Mucosa of descending colon (tissue), 3 donors: ENCODE data around the gene MTUS2. TPM values are rescaled to one million over a fixed set of nuclear protein-coding genes. Genes with fewer than 3 reads are reported as not detected.

Experiments used
- ATAC-seq: fragments of 200-7000 bp; cut with Tn5 transposase; one replicate; pipeline ENCODE4 v1.9.1; 2020; ENCODE audit warnings: mild to moderate bottlenecking, moderate library complexity
- DNase-seq, 3 donors: peaks; one replicate each; pipeline ENCODE4 v3.0.0-alpha.2; 2020
- H3K36me3 ChIP-seq: fragments of 200-600 bp; one replicate; pipeline ENCODE4 v1.8.0; 2021; ENCODE audit warnings: low read depth, mild to moderate bottlenecking
- H3K4me1 ChIP-seq: fragments of 200-600 bp; one replicate; pipeline ENCODE4 v1.8.0; 2021; ENCODE audit warnings: low read depth, mild to moderate bottlenecking
- H3K4me3 ChIP-seq: fragments of 200-600 bp; one replicate; pipeline ENCODE4 v1.8.0; 2021; ENCODE audit warnings: mild to moderate bottlenecking
- H3K9me3 ChIP-seq: fragments of 200-600 bp; one replicate; pipeline ENCODE4 v1.8.0; 2021; ENCODE audit warnings: mild to moderate bottlenecking
- CTCF ChIP-seq: fragments of 200-600 bp; IDR thresholded peaks from one replicate; pipeline ENCODE4 v1.8.0; 2022; ENCODE audit warnings: antibody characterized with exemption, mild to moderate bottlenecking
- intact Hi-C, 2 donors: fragments of 100-400 bp; cut with DNase I in 1 of 2; cut with micrococcal nuclease in 1 of 2; formaldehyde crosslinking; loops; one replicate each; pipeline versions ENCODE4 v1.11.0 to v1.11.1; 2022; cut with DNase I, micrococcal nuclease
- total RNA-seq, 3 donors: library from RNA; stranded (reverse); fragmentation: NEBNext Ultra II Directional in 2 of 3; extraction: Animal tissue kit (Norgen Biotek cat#: 25700) in 2 of 3; gene quantifications; one replicate each; pipeline versions ENCODE4 v1.2.1 to v1.2.4, GENCODE V29; 2021 to 2023
- donor health status: DM: no; HTN: no; CAD: no; lungs with moderate emphysema.
- donor health status: DM: no; HTN: no; CAD: no.
- donor health status: DM: no; HTN: yes; CAD: no.

MTUS2 gene
- total RNA-seq, 3 donors from 2014 or later: 0.09 to 0.85 (median 0.60) TPM

GRCh38 chr13:29077051-29077813 lies 257.1 kb downstream of the MTUS2 start:
- no peaks in the 10 kb centered on the region for H3K36me3 ChIP-seq
- no peak for DNase-seq
- no peak overlapping the region for H3K4me3 ChIP-seq
- intact Hi-C loops: no loop called here
- no peaks in the 10 kb centered on the region for H3K4me1 ChIP-seq
- no peak for ATAC-seq
- peaks cover 24% of the 10 kb centered on the region for H3K9me3 ChIP-seq
- TF ChIP-seq CTCF: no peak

GRCh38 chr13:29081036-29081435 lies 260.9 kb downstream of the MTUS2 start:
- no peak for DNase-seq
- no peak overlapping the region for H3K4me3 ChIP-seq
- H3K9me3 ChIP-seq: peaks cover 30% of the 10 kb centered on the region
- TF ChIP-seq CTCF: no peak
- intact Hi-C loops: no loop called here
- H3K4me1 ChIP-seq: no peaks in the 10 kb centered on the region
- no peaks in the 10 kb centered on the region for H3K36me3 ChIP-seq
- ATAC-seq: peak; percentile 40

- ATAC-seq: no peak
- H3K4me3 ChIP-seq: no peak overlapping the region
- H3K36me3 ChIP-seq: no peaks in the 10 kb centered on the region
- H3K9me3 ChIP-seq: peaks cover 30% of the 10 kb centered on the region
- intact Hi-C loops: no loop called here
- DNase-seq: no peak
- TF ChIP-seq CTCF: no peak
- H3K4me1 ChIP-seq: no peaks in the 10 kb centered on the region
These were observed 261.7 kb downstream of the MTUS2 start for GRCh38 chr13:29081697-29082440.

GRCh38 chr13:29099781-29100406 lies 279.8 kb downstream of the MTUS2 start:
- H3K4me1 ChIP-seq: no peaks in the 10 kb centered on the region
- H3K4me3 ChIP-seq: no peak overlapping the region
- ATAC-seq: no peak
- H3K36me3 ChIP-seq: no peaks in the 10 kb centered on the region
- no peaks in the 10 kb centered on the region for H3K9me3 ChIP-seq
- intact Hi-C loops: no loop called here
- DNase-seq: no peak
- no peak for TF ChIP-seq CTCF

GRCh38 chr13:29100758-29101157 lies 280.6 kb downstream of the MTUS2 start:
- ATAC-seq (no peak), DNase-seq (no peak)
- Histone ChIP-seq H3K4me1 (no peaks in the 10 kb centered on the region), H3K4me3 (no peak overlapping the region), H3K36me3 (no peaks in the 10 kb centered on the region), H3K9me3 (no peaks in the 10 kb centered on the region)
- intact Hi-C loops: no loop called here
- no peak for TF ChIP-seq CTCF
